ENCODE results near the gene NEK1. TPM values are rescaled to one million over a fixed set of nuclear protein-coding genes. Genes with fewer than 3 reads are reported as not detected.

NEK1 gene
- total RNA-seq, 1 experiment from 2014 or later: 6.0 TPM

GRCh38 chr4:169593050-169593560, 19.3 kb downstream of the NEK1 start:
- no peaks in the 10 kb centered on the region for H3K9me3 Mint-ChIP-seq (ENCODE audit: low read depth, unreplicated experiment)
- H3K4me3 Mint-ChIP-seq (ENCODE audit: low read depth, unreplicated experiment): no peak overlapping the region
- H3K36me3 Mint-ChIP-seq (ENCODE audit: insufficient read depth, unreplicated experiment): no peaks in the 10 kb centered on the region
- intact Hi-C loops (cut with micrococcal nuclease; ENCODE audit: unreplicated experiment): no loop called here
- H3K27me3 Mint-ChIP-seq (ENCODE audit: unreplicated experiment): no peaks in the 10 kb centered on the region
- DNase-seq: no peak
- H3K27ac Mint-ChIP-seq (ENCODE audit: unreplicated experiment): no peak overlapping the region
- BruUV-seq (replicated peaks): no TSS peak
- no peak for TF ChIP-seq CTCF (IDR thresholded peaks at IDR 0.05; ENCODE audit: unreplicated experiment)
- CTCF ChIA-PET: no interaction called here
- no peaks in the 10 kb centered on the region for H3K4me1 Mint-ChIP-seq (ENCODE audit: low read depth, unreplicated experiment)

DNA sequence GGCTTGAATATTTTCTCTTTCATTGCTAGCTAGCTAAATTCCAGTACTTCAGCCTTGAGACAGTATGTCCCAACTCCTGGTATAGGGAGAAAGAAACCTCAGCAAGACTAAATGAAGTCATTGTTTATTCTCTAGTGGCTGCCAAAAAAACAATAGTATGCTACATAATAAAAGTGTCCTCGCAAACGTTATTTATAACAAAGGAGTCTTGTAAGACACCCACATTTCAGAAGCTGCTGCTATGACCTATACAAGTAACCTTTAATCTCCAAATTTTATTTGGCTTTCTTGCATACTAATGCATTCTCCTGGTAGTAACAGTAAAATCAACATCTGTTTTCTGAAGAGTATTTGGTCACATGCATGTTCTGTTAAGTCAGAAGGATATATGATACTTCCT, 28.8 kb downstream of the NEK1 start:
- H3K27ac Mint-ChIP-seq (ENCODE audit: unreplicated experiment): no peak overlapping the region
- DNase-seq: no peak
- intact Hi-C loops (cut with micrococcal nuclease; ENCODE audit: unreplicated experiment): no loop called here
- TF ChIP-seq CTCF (IDR thresholded peaks at IDR 0.05; ENCODE audit: unreplicated experiment): no peak
- no peaks in the 10 kb centered on the region for H3K4me1 Mint-ChIP-seq (ENCODE audit: low read depth, unreplicated experiment)
- H3K4me3 Mint-ChIP-seq (ENCODE audit: low read depth, unreplicated experiment): no peak overlapping the region
- no peaks in the 10 kb centered on the region for H3K9me3 Mint-ChIP-seq (ENCODE audit: low read depth, unreplicated experiment)
- CTCF ChIA-PET: no interaction called here
- BruUV-seq (replicated peaks): no TSS peak
- no peaks in the 10 kb centered on the region for H3K36me3 Mint-ChIP-seq (ENCODE audit: insufficient read depth, unreplicated experiment)
- H3K27me3 Mint-ChIP-seq (ENCODE audit: unreplicated experiment): no peaks in the 10 kb centered on the region

DNA sequence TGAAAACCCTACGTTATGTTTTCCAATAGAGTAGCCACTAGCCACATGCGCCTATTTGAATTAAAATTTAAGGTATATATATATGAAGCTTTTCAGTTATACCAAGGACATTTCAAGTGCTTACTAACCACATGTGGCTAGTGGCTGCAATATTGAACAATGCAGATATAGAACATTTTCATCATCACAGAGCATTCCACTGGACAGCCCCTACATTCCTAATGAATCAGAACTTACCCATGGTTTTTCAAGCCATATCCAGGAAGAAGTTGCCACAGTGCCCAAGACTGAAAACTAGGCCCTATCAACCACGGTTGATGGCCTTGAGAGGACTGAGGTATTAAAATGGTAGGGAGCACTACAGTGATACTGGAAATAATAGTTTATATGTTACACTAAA, 29.7 kb downstream of the NEK1 start:
- Mint-ChIP-seq H3K9me3 (ENCODE audit: low read depth, unreplicated experiment) (no peaks in the 10 kb centered on the region), H3K4me3 (ENCODE audit: low read depth, unreplicated experiment) (no peak overlapping the region), H3K27ac (ENCODE audit: unreplicated experiment) (no peak overlapping the region), H3K27me3 (ENCODE audit: unreplicated experiment) (no peaks in the 10 kb centered on the region), H3K36me3 (ENCODE audit: insufficient read depth, unreplicated experiment) (no peaks in the 10 kb centered on the region), H3K4me1 (ENCODE audit: low read depth, unreplicated experiment) (no peaks in the 10 kb centered on the region)
- no peak for DNase-seq
- intact Hi-C loops (cut with micrococcal nuclease; ENCODE audit: unreplicated experiment): no loop called here
- BruUV-seq (replicated peaks): no TSS peak
- CTCF ChIA-PET: no interaction called here
- no peak for TF ChIP-seq CTCF (IDR thresholded peaks at IDR 0.05; ENCODE audit: unreplicated experiment)

DNA sequence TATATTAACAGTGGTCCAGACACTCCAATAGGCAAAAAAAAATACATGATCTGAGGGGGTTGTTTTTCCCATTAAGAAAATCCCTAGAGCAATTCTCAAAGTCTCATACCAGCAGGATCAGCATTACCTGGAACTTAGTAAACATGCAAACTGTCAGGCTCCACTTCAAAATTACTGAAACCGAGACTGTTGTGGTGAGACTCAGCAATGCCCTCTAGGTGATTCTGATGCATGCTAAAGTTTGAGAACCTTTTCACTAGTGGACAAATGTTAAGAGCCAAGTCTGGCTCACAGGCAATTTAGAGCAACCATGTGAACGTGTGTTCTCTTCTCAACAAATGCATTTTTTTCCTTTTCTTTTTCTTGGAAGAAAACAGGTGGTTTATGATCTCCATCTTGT, 30.2 kb downstream of the NEK1 start:
- no peak overlapping the region for H3K4me3 Mint-ChIP-seq (ENCODE audit: low read depth, unreplicated experiment)
- no TSS peak for BruUV-seq (replicated peaks)
- no peak overlapping the region for H3K27ac Mint-ChIP-seq (ENCODE audit: unreplicated experiment)
- H3K4me1 Mint-ChIP-seq (ENCODE audit: low read depth, unreplicated experiment): no peaks in the 10 kb centered on the region
- CTCF ChIA-PET: no interaction called here
- no peak for TF ChIP-seq CTCF (IDR thresholded peaks at IDR 0.05; ENCODE audit: unreplicated experiment)
- intact Hi-C loops (cut with micrococcal nuclease; ENCODE audit: unreplicated experiment): no loop called here
- DNase-seq: no peak
- H3K9me3 Mint-ChIP-seq (ENCODE audit: low read depth, unreplicated experiment): no peaks in the 10 kb centered on the region
- no peaks in the 10 kb centered on the region for H3K27me3 Mint-ChIP-seq (ENCODE audit: unreplicated experiment)
- H3K36me3 Mint-ChIP-seq (ENCODE audit: insufficient read depth, unreplicated experiment): no peaks in the 10 kb centered on the region
